CD4-positive, alpha-beta T cell treated with Interleukin-1 beta for 1 hour (primary cell): ENCODE data around the gene YTHDC1.
"Not testable (repeated sequence)": the region's sequence is repeated elsewhere in the genome, so short reads cannot be mapped to it uniquely, and the experiment has no call there.

Experiments used
- DNase-seq, 2 donors: peaks; one replicate each; pipeline ENCODE4 v3.0.0-alpha.2; 2020 to 2022

Gene YTHDC1

GRCh38 chr4:68349649-68350360 lies at the start of gene YTHDC1:
TSS of gene YTHDC1 (minus strand) at chr4:68350090. CDS start at chr4:68349753, 337 bp downstream.
- DNase-seq = peak; percentile 94

- no peak for DNase-seq
Observed at GRCh38 chr4:68399306-68399705, 49.4 kb upstream of the YTHDC1 start.

GRCh38 chr4:68396756-68397155 lies 46.9 kb upstream of the YTHDC1 start:
- no peak for DNase-seq

GRCh38 chr4:68391436-68391835 lies 41.5 kb upstream of the YTHDC1 start:
- DNase-seq = no peak

GRCh38 chr4:68390205-68390935 lies 40.5 kb upstream of the YTHDC1 start:
- DNase-seq = no peak

- not testable (repeated sequence) for DNase-seq
Observed at GRCh38 chr4:68389386-68389913, 39.6 kb upstream of the YTHDC1 start.

- DNase-seq = no peak
Observed at GRCh38 chr4:68388347-68388865, 38.5 kb upstream of the YTHDC1 start.

- no peak for DNase-seq
Observed at GRCh38 chr4:68385267-68385666, 35.4 kb upstream of the YTHDC1 start.

- DNase-seq = no peak
Observed at GRCh38 chr4:68383115-68383514, 33.2 kb upstream of the YTHDC1 start.

- no peak for DNase-seq
Observed at GRCh38 chr4:68378226-68378625, 28.3 kb upstream of the YTHDC1 start.

GRCh38 chr4:68375667-68376559 lies 26.0 kb upstream of the YTHDC1 start:
- peak; percentile 50 to 76 for DNase-seq

GRCh38 chr4:68373513-68373912 lies 23.6 kb upstream of the YTHDC1 start:
- DNase-seq = peak; percentile 75 to 78

- no peak for DNase-seq
Observed at GRCh38 chr4:68372588-68372987, 22.7 kb upstream of the YTHDC1 start.

- no peak for DNase-seq
Observed at GRCh38 chr4:68369142-68369805, 19.4 kb upstream of the YTHDC1 start.

- DNase-seq = no peak
Observed at GRCh38 chr4:68368691-68369131, 18.8 kb upstream of the YTHDC1 start.

GRCh38 chr4:68367835-68368234 lies 17.9 kb upstream of the YTHDC1 start:
- no peak for DNase-seq

GRCh38 chr4:68366600-68366999 lies 16.7 kb upstream of the YTHDC1 start:
- no peak for DNase-seq

GRCh38 chr4:68365068-68365467 lies 15.2 kb upstream of the YTHDC1 start:
- no peak for DNase-seq

- DNase-seq = no peak
Observed at GRCh38 chr4:68361146-68361589, 11.3 kb upstream of the YTHDC1 start.

- DNase-seq = no peak
Observed at GRCh38 chr4:68360231-68360968, 10.5 kb upstream of the YTHDC1 start.

GRCh38 chr4:68359508-68359907 lies 9.6 kb upstream of the YTHDC1 start:
- no peak for DNase-seq
